Liver (tissue), 3 donors: ENCODE measurements around the gene DES.

Experiments used
- EGR1 ChIP-seq, 2 donors: IDR thresholded peaks; 2 replicates each; pipeline ENCODE4 v1.6.1; 2016 to 2018; ENCODE audit warnings: antibody characterized with exemption in 2 of 2, low read depth in 2 of 2
- GABPA ChIP-seq, 2 donors: IDR thresholded peaks in 1 of 2; conservative IDR thresholded peaks in 1 of 2; 2 replicates each; pipeline ENCODE4 v1.6.1; 2016; ENCODE audit warnings: antibody characterized with exemption in 2 of 2, mild to moderate bottlenecking in 1 of 2, moderate library complexity in 1 of 2
- SP1 ChIP-seq: IDR thresholded peaks from 2 replicates; pipeline ENCODE4 v1.6.1; 2018; ENCODE audit warnings: antibody characterized with exemption, mild to moderate bottlenecking
- YY1 ChIP-seq: IDR thresholded peaks from 2 replicates; pipeline ENCODE4 v1.6.1; 2016; ENCODE audit warnings: antibody characterized with exemption, mild to moderate bottlenecking
- TF ChIP-seq, protein P1 (sequence below): fragments of 150-350 bp; IDR thresholded peaks from 2 replicates; pipeline ENCODE4 v1.5.1; 2017; ENCODE audit warnings: improper control_type of control experiment, low read depth, low read length; ENCODE audit not compliant: missing input control
- donor health status: healthy.
- donor health status: healthy.

DNA sequence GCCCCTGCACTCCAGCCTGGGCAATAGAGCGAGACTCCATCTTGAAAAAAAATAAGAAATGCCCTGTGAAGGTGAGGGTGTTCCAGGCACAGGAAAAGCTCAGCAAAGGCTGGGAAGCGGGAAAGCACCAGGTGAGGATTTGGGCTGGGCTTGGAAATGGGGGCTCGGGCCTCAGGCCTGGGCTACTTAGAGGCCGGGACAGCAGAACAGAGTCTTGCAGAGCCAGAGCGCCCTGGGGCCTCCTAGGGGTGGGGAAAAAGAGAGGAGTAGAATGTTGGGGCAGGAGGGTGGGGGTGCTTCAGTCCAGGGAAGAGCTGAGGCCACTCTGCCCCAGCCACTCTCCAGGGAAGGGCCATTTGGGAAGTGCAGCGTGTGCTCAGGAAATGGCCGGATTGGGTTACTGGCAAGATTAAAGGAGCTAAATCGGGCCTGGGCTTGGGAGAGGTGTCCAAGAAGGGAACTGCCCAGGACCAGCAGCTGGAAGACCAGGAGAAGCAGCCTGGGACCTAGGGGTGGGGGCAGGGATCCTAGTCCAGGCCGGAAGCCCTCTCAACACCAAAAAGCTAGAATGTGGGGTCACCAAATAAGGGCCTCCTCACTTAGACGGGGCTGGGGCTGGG lies 13.8 kb upstream of the DES start:
- TF ChIP-seq, protein P1, sequence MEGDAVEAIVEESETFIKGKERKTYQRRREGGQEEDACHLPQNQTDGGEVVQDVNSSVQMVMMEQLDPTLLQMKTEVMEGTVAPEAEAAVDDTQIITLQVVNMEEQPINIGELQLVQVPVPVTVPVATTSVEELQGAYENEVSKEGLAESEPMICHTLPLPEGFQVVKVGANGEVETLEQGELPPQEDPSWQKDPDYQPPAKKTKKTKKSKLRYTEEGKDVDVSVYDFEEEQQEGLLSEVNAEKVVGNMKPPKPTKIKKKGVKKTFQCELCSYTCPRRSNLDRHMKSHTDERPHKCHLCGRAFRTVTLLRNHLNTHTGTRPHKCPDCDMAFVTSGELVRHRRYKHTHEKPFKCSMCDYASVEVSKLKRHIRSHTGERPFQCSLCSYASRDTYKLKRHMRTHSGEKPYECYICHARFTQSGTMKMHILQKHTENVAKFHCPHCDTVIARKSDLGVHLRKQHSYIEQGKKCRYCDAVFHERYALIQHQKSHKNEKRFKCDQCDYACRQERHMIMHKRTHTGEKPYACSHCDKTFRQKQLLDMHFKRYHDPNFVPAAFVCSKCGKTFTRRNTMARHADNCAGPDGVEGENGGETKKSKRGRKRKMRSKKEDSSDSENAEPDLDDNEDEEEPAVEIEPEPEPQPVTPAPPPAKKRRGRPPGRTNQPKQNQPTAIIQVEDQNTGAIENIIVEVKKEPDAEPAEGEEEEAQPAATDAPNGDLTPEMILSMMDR, result no peak
- no peak for TF ChIP-seq EGR1 (IDR thresholded peaks at IDR 0.05; ENCODE audit: low read depth in 2 of 2)
- no peak for TF ChIP-seq SP1
- TF ChIP-seq YY1, result no peak
- TF ChIP-seq GABPA (IDR thresholded peaks at IDR 0.05 in 1 of 2, conservative IDR thresholded peaks at IDR 0.05 in 1 of 2), result no peak
